ENCODE results near the gene BMP8A.

DNA sequence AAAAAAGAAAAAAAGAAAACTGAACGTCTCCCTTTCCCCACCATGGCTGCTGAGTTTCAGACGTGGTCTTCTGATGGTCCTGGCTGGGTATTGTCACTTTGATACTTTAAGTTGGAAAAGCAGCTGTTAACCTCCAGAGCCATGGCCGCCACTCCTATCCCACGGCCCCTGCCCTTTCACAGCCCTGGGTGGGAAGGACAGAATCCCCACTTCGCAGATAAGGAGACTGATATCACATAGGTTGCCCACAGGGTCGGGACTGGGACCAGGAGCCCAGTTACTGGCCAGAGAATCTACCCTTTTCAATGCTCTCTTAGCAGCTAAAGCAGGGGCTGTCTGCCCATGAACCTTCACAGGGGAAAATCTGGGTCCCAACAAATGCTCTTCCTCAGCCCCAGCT lies 16.8 kb downstream of the BMP8A start:
- TF ChIP-seq KAT7 (CRISPR knock-in tag; IDR thresholded peaks at IDR 0.05; ENCODE audit: borderline replicate concordance) (no peak), FOXM1 (IDR thresholded peaks at IDR 0.05; ENCODE audit: low read depth) (no peak), FOXM1 (CRISPR knock-in tag; IDR thresholded peaks at IDR 0.05; ENCODE audit: low read depth) (no peak), ZNF121 (CRISPR knock-in tag; conservative IDR thresholded peaks at IDR 0.05) (no peak), ESRRA (IDR thresholded peaks at IDR 0.05; ENCODE audit: borderline replicate concordance, low read depth) (no peak), SREBF2 (CRISPR knock-in tag; IDR thresholded peaks at IDR 0.05) (no peak), MEIS2 (IDR thresholded peaks at IDR 0.05; ENCODE audit: partially characterized antibody) (no peak), MCM3 (IDR thresholded peaks at IDR 0.05) (no peak), RAD21 (CRISPR knock-in tag; conservative IDR thresholded peaks at IDR 0.05 in 1 of 2, IDR thresholded peaks at IDR 0.05 in 1 of 2) (no peak), TCF7L2 (IDR thresholded peaks at IDR 0.05; ENCODE audit: low read depth, low read length) (no peak), RCOR1 (IDR thresholded peaks at IDR 0.05; ENCODE audit: borderline replicate concordance in 1 of 2, low read depth in 2 of 2, low read length in 2 of 2) (no peak), REST (IDR thresholded peaks at IDR 0.05; ENCODE audit: borderline replicate concordance) (no peak), REST (CRISPR knock-in tag; IDR thresholded peaks at IDR 0.05; ENCODE audit: low read depth) (no peak), PHB2 (IDR thresholded peaks at IDR 0.05; ENCODE audit: low read depth) (no peak)

Measured in K562 (cell line).